LNCaP clone FGC (cell line): Measurements from ENCODE around the gene FGF14.

ENCODE experiments used
- DNase-seq: peaks from one replicate; pipeline ENCODE4 v3.0.0-alpha.2; 2011; ENCODE audit warnings: low read depth
- H3K4me3 ChIP-seq: 2 replicates; pipeline ENCODE4 v1.5.1; 2011; ENCODE audit warnings: mild to moderate bottlenecking, low read depth, low read length, control low read depth
- CTCF ChIP-seq: IDR thresholded peaks from 2 replicates; pipeline ENCODE4 v1.5.1; 2012; ENCODE audit warnings: mild to moderate bottlenecking; ENCODE audit not compliant: control insufficient read depth, insufficient read depth; ENCODE audit errors: extremely low read depth

FGF14 gene

GRCh38 chr13:102214956-102215355, 186.9 kb downstream of the FGF14 start:
- no peak overlapping the region for H3K4me3 ChIP-seq
- no peak for TF ChIP-seq CTCF
- DNase-seq, result no peak

DNA sequence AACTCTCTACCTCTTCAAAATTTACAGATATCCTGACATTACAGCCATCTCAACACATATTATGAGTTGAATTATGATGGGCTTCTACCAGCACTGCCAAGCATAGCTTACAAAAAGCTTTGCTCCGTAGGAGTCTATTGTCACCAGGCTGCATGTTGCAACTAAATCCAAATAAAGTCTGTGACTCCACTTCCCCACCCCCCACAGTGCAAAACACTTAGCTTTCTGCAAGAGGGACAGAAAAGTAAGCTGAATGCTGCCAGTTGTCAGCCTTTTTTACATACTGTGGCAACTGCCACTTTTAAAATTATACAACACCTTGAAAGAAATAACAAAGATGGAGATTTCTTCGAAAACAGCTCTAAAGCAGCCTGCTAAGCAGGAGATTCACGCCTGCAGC, 189.1 kb downstream of the FGF14 start:
- no peak for DNase-seq
- TF ChIP-seq CTCF, result no peak
- H3K4me3 ChIP-seq, result no peak overlapping the region

DNA sequence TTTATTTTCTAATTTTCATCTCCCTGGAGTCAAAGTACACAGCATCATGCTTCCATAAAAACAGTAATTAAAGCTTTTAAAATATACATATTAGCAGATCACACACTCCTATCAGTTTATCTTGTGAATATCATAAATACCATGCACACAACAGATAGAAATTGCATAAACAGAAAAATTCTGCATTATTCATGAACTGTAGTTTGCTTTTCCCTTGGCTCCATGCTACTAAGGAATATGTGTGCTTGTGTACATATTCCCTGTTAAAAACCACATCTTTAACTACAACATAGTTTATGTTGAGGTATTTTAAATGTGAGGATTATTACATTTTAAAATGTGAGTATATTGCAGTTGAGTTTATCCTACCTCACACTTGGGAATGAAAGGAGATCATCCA, 193.5 kb downstream of the FGF14 start:
- no peak for DNase-seq
- H3K4me3 ChIP-seq, result no peak overlapping the region
- TF ChIP-seq CTCF, result no peak

DNA sequence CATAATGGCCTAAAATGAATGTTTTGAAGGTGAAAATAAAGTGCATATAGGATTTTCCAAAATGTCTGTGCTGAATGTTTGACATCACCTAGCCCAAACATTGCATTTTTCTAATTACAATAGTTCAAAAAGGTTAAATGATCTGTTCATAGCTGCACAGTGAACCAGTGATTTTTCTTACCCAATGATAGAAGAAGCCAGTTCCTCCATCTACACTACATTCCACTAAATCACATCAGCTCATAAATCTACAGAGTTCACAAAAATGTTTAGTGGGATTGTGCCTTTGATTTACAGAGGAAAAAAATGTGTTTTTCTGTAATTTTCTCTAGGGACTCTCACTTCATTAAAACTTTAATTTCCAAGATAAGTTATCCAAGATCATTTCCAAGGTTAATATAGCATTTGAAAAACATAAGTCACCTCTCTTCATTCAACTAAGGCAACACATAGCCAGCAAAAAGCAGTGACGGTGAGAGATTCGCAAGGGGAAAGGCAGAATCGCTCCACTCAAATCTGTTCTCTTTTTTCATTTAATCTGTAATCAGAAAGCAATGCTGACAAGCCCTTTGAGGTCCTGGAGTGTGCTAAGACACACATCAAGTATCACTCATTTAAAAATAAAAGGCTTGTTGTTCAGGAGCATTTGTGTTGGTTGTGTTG, 194.0 kb downstream of the FGF14 start:
- no peak for DNase-seq
- H3K4me3 ChIP-seq, result no peak overlapping the region
- no peak for TF ChIP-seq CTCF

DNA sequence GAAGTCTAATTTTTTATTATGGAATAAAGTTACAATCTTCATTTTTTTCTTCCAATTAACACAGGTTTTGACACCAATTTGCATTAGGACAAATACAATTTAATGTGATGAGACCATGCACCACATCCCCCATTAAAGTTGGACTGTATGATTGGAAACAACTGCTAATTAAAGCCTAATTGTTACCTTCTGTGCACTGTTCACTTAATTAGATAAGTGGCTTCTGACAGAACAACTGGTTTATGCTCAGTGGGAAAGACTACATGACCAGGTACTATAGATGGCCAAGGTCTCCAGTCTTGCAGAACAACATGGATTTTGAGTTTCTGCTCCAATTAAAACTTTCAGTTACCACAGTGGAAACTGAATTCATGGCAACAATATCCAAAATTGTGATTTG, 198.1 kb downstream of the FGF14 start:
- no peak for DNase-seq
- no peak for TF ChIP-seq CTCF
- no peak overlapping the region for H3K4me3 ChIP-seq

DNA sequence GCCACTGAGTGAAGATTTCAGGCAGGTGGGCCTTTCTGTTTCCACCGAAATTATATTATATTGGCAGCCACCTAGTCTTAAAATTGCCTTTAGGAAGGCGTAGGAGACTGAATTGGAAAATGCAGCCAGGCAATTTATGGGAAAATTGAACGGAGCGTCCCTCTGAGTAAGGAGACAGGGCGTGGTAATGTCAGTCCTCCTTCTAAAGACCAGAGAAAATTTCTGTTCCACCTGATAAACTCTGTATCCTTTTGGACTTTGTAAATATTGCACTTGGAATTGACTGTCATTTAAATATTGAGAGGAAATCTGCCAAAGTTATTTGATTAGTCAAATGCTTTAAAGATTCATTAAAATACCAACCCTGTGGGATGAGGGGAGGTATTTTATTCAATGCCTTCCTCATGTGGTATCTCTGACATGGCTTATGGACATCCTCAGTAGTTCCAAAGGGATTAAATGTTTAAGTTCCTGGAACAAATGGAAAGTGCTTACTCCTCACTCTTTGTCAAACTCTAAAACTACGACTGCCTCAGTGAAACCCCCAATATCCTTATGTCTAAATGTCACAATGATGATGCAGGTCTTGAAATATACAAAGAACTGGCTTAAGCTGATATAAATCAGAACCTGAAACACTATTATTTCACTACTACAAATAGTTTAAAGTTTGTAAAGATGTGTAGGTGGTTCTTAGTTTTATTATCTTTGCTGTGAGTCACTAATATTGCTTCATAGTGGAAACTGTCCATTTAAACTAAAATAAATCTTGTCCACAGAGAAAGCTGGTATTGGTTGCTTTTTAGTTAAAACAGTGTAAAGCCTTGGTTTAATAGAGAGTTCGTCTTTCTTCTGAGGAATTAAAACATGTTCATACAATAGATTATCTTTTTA, 203.2 kb downstream of the FGF14 start:
- no peak for DNase-seq
- no peak for TF ChIP-seq CTCF
- H3K4me3 ChIP-seq, result no peak overlapping the region
